Measurements from ENCODE around the gene TMEM161B.
"Not testable (repeated sequence)": the region's sequence is repeated elsewhere in the genome, so short reads cannot be mapped to it uniquely, and the experiment has no call there.

Gene TMEM161B

GRCh38 chr5:88183255-88183654 lies 85.4 kb downstream of the TMEM161B start:
- no peak for DNase-seq (ENCODE audit: low spot score)

- DNase-seq (ENCODE audit: low spot score): not testable (repeated sequence)
Observed at GRCh38 chr5:88177486-88177885, 91.2 kb downstream of the TMEM161B start.

DNA sequence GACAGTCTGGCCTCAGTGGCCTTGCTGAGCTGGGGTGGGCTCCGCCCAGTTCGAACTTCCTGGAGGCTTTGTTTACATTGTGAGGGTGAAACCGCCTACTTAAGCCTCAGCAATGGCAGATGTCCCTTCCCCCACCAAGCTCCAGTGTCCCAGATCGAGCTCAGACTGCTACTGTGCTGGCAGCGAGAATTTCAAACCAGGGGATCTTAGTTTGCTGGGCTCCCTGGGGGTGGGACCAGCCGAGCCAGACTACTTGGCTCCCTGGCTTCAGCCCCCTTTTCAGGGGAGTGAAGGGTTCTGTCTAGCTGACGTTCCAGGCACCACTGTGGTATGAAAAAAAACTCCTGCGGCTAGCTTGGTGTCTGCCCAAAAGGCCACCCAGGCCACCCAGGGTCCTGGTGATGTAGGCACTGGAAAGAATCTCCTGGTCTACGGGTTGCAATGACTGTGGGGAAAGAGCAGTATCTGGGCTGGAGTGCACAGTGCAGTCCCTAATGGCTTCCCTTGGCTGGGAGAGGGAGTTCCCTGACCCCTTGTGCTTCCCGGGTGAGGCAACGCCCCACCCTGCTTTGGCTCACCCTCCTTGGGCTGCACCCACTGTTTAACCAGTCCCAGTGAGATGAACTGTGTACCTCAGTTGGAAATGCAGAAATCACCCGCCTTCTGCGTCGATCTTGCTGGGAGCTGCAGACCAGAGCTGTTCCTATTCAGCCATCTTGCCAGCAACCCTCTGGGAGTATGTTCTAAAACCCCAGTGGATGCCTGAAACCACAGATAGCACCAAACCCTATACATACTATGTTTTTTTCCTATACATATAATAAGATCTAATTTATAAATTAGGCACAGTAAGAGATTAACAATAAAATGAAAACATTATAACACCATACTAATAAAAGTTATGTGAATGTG lies 95.5 kb downstream of the TMEM161B start:
- no peak for DNase-seq (ENCODE audit: low spot score)

DNA sequence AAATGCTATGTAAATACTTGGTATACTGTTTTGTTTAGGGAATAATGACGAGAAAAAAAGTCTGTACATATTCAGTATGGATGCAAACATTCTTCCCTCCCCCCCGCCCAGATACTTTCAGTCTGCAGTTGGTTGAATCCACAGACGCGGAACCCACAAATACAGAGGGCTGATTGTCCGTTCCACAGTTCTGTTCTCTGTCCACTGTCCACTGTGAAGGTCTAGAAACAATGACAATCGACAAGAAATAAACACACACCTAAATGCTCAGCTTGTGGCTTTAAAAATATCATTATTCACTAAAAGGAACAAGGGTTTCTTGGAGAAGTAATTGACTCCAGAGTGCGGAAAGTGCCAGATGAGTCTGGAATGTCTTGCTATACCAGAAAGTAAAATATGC lies 109.1 kb downstream of the TMEM161B start:
- no peak for DNase-seq (ENCODE audit: low spot score)

DNA sequence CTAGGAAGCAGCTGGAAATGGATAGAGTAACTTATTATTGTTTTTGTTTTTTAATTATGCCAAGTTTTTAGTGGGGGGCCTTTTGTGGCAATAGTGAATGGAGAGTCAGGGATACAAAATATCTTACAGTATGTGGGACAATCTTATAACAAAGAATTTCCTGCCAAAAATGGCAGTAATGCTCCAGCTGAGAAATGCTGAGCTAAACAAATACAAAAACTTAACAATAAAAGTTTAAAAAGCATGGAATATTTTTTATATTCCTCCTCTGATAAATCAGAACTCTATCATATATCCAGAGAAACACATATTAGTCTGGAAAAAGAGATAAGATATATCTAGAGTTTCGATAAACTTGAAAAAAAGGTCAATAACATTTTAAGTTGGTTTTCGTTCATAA lies 110.6 kb downstream of the TMEM161B start:
- DNase-seq (ENCODE audit: low spot score): no peak

- DNase-seq (ENCODE audit: low spot score): no peak
Observed at GRCh38 chr5:88154891-88155290, 113.8 kb downstream of the TMEM161B start.

GRCh38 chr5:88150747-88151146 lies 117.9 kb downstream of the TMEM161B start:
- no peak for DNase-seq (ENCODE audit: low spot score)

GRCh38 chr5:88145611-88146467 lies 122.8 kb downstream of the TMEM161B start:
- DNase-seq (ENCODE audit: low spot score): no peak

DNA sequence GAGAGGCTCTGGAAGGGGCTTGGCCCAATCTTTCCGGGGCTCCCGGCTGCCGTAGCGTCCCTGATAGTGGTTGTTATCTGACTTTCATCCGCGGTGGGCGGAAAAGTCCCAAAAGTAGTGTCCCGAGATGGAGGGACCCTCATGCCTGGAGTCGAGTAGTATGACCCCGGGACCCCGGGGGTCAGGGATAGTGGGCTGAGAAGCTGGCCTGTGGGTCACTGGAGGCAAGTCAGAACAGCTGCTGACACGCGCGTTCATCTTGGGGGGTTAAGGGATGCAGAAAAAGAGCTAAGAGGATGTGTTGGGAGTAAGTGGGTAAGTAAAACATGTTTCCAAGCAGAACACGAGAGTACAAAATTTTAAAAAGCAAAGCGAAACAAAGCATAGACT lies 123.4 kb downstream of the TMEM161B start:
- no peak for DNase-seq (ENCODE audit: low spot score)

Data from hematopoietic multipotent progenitor cell treated with erythropoietin and hydrocortisone succinate and interleukin-3 and kit ligand, for 15 days (in vitro differentiated cells).